Activated CD4-positive, alpha-beta T cell treated with anti-CD3 and anti-CD28 coated beads, Interleukin-2, amount 50 U/mL, for 48 hours (primary cell): Measurements from ENCODE around the gene AGAP1.
"Not testable (repeated sequence)": the region's sequence is repeated elsewhere in the genome, so short reads cannot be mapped to it uniquely, and the experiment has no call there.

Source experiments
- DNase-seq, 2 experiments: peaks; one replicate each; pipeline ENCODE4 v3.0.0-alpha.2; 2020

AGAP1 gene

GRCh38 chr2:235596272-235596671 is 102.4 kb downstream of the AGAP1 start:
- no peak for DNase-seq

GRCh38 chr2:235597081-235597615 is 103.3 kb downstream of the AGAP1 start:
- DNase-seq, result no peak

GRCh38 chr2:235598026-235598425 is 104.2 kb downstream of the AGAP1 start:
- DNase-seq, result no peak

- no peak for DNase-seq
These were observed 105.0 kb downstream of the AGAP1 start for GRCh38 chr2:235598532-235599531.

GRCh38 chr2:235599596-235600338 is 105.9 kb downstream of the AGAP1 start:
- no peak for DNase-seq

- no peak for DNase-seq
These were observed 106.6 kb downstream of the AGAP1 start for GRCh38 chr2:235600406-235600805.

- no peak for DNase-seq
These were observed 107.1 kb downstream of the AGAP1 start for GRCh38 chr2:235600926-235601325.

- DNase-seq, result no peak
These were observed 108.3 kb downstream of the AGAP1 start for GRCh38 chr2:235601960-235602704.

GRCh38 chr2:235602971-235603370 is 109.1 kb downstream of the AGAP1 start:
- DNase-seq, result not testable (repeated sequence)

- no peak for DNase-seq
These were observed 109.8 kb downstream of the AGAP1 start for GRCh38 chr2:235603659-235604058.

GRCh38 chr2:235605312-235606003 is 111.6 kb downstream of the AGAP1 start:
- DNase-seq, result no peak

GRCh38 chr2:235606004-235606715 is 112.3 kb downstream of the AGAP1 start:
- DNase-seq, result no peak

GRCh38 chr2:235607546-235608199 is 113.8 kb downstream of the AGAP1 start:
- no peak for DNase-seq

- DNase-seq, result no peak
These were observed 114.5 kb downstream of the AGAP1 start for GRCh38 chr2:235608200-235608887.

GRCh38 chr2:235609321-235609720 is 115.5 kb downstream of the AGAP1 start:
- DNase-seq, result no peak

GRCh38 chr2:235609746-235610145 is 115.9 kb downstream of the AGAP1 start:
- DNase-seq, result no peak

- DNase-seq, result no peak
These were observed 116.9 kb downstream of the AGAP1 start for GRCh38 chr2:235610696-235611257.

GRCh38 chr2:235611349-235611748 is 117.5 kb downstream of the AGAP1 start:
- no peak for DNase-seq

- no peak for DNase-seq
These were observed 117.9 kb downstream of the AGAP1 start for GRCh38 chr2:235611756-235612155.
